Measurements from ENCODE around the gene TTLL11.

GRCh38 chr9:121946465-121946864 is 146.6 kb downstream of the TTLL11 start:
- TF ChIP-seq CTCF (IDR thresholded peaks at IDR 0.05) (no peak), POLR2A (IDR thresholded peaks at IDR 0.05) (no peak)
